Uterus (tissue), 4 donors: ENCODE results near the gene FARP2. TPM values are rescaled to one million over a fixed set of nuclear protein-coding genes. Genes with fewer than 3 reads are reported as not detected.

Source experiments
- DNase-seq, 2 donors: peaks; one replicate each; pipeline ENCODE4 v3.0.0-alpha.2; 2019 to 2020
- H3K27ac ChIP-seq, 2 donors: fragments of 200-600 bp; sonication (generic); 1 replicate in 1 of 2; 2 replicates in 1 of 2; pipeline ENCODE4 v1.5.1; 2016 to 2018
- H3K27me3 ChIP-seq, 2 donors: fragments of 200-600 bp; sonication (generic); one replicate each; pipeline ENCODE4 v1.5.1; 2018 to 2019; ENCODE audit warnings: control low read depth in 1 of 2
- H3K36me3 ChIP-seq, 2 donors: fragments of 200-600 bp; sonication (generic); one replicate each; pipeline ENCODE4 v1.5.1; 2019; ENCODE audit warnings: control low read depth in 1 of 2
- H3K4me1 ChIP-seq, 2 donors: fragments of 200-600 bp; sonication (generic); one replicate each; pipeline ENCODE4 v1.5.1; 2018 to 2019; ENCODE audit warnings: control low read depth in 1 of 2
- H3K4me3 ChIP-seq, 2 donors: fragments of 200-600 bp; sonication (generic); 1 replicate in 1 of 2; 2 replicates in 1 of 2; pipeline ENCODE4 v1.5.1; 2018 to 2019; ENCODE audit warnings: mild to moderate bottlenecking in 1 of 2
- H3K9me3 ChIP-seq, 2 donors: fragments of 200-600 bp; sonication (generic); one replicate each; pipeline ENCODE4 v1.5.1; 2019; ENCODE audit warnings: control low read depth in 1 of 2
- CTCF ChIP-seq, 4 experiments: fragments of 200-600 bp in 2 of 4; fragments of 450-650 bp in 2 of 4; sonication (generic) in 2 of 4; IDR thresholded peaks; one replicate each; pipeline ENCODE4 v1.5.1; 2016 to 2019; ENCODE audit warnings: antibody characterized with exemption in 4 of 4, mild to moderate bottlenecking in 2 of 4, moderate library complexity in 1 of 4
- POLR2A ChIP-seq, 2 donors: fragments of 450-650 bp; IDR thresholded peaks; one replicate each; pipeline ENCODE4 v1.6.1; 2016; ENCODE audit warnings: antibody characterized with exemption in 2 of 2, mild to moderate bottlenecking in 1 of 2, moderate library complexity in 1 of 2
- intact Hi-C: fragments of 100-400 bp; cut with DNase I; formaldehyde crosslinking; loops from one replicate; pipeline ENCODE4 v1.15.1; 2023; ENCODE audit warnings: low total_unique reads
- total RNA-seq, 4 donors: library from RNA; depleted of rRNA in 3 of 4; stranded (reverse); fragments of >200 nt in 3 of 4; gene quantifications; one replicate each; pipeline versions ENCODE4 v1.1.0 to v1.2.4, GENCODE V29; 2014 to 2023
- donor health status: DM: yes; HTN: yes; CAD: no.

FARP2 gene
- total RNA-seq, 4 donors from 2014 or later, result 20.0 to 92.0 (median 40.6) TPM

GRCh38 chr2:241325257-241325656, 30.8 kb upstream of the FARP2 start:
- Histone ChIP-seq H3K4me3 (no peak overlapping the region), H3K9me3 (no peaks in the 10 kb centered on the region), H3K4me1 (no peaks in the 10 kb centered on the region), H3K27ac (no peak overlapping the region), H3K27me3 (no peaks in the 10 kb centered on the region), H3K36me3 (no peaks in the 10 kb centered on the region)
- DNase-seq, result no peak
- no peak for TF ChIP-seq CTCF (IDR thresholded peaks at IDR 0.05)
- no peak for TF ChIP-seq POLR2A (IDR thresholded peaks at IDR 0.05)
- intact Hi-C loops, result no loop called here

- TF ChIP-seq CTCF (IDR thresholded peaks at IDR 0.05), result no peak
- TF ChIP-seq POLR2A (IDR thresholded peaks at IDR 0.05), result no peak
- Histone ChIP-seq H3K27me3 (no peaks in the 10 kb centered on the region), H3K9me3 (no peaks in the 10 kb centered on the region), H3K4me1 (no peaks in the 10 kb centered on the region), H3K36me3 (no peaks in the 10 kb centered on the region), H3K27ac (no peak overlapping the region), H3K4me3 (no peak overlapping the region)
- DNase-seq, result no peak
- intact Hi-C loops, result no loop called here
These were observed 26.1 kb upstream of the FARP2 start for GRCh38 chr2:241329669-241330615.

- no peaks in the 10 kb centered on the region for H3K36me3 ChIP-seq
- no peaks in the 10 kb centered on the region for H3K9me3 ChIP-seq
- H3K27ac ChIP-seq, result no peak overlapping the region
- H3K27me3 ChIP-seq, result no peaks in the 10 kb centered on the region
- DNase-seq, result no peak
- no peaks in the 10 kb centered on the region for H3K4me1 ChIP-seq
- no peak overlapping the region for H3K4me3 ChIP-seq
- TF ChIP-seq POLR2A (IDR thresholded peaks at IDR 0.05) (no peak), CTCF (IDR thresholded peaks at IDR 0.05) (no peak)
- intact Hi-C loops, result no loop called here
These were observed 25.5 kb upstream of the FARP2 start for GRCh38 chr2:241330616-241330981.

- H3K27ac ChIP-seq, result no peak overlapping the region
- H3K36me3 ChIP-seq, result no peaks in the 10 kb centered on the region
- intact Hi-C loops, result no loop called here
- no peaks in the 10 kb centered on the region for H3K9me3 ChIP-seq
- no peak for DNase-seq
- TF ChIP-seq POLR2A (IDR thresholded peaks at IDR 0.05) (no peak), CTCF (IDR thresholded peaks at IDR 0.05) (no peak)
- no peak overlapping the region for H3K4me3 ChIP-seq
- peaks cover 0 to 7% of the 10 kb centered on the region in 2 donors for H3K4me1 ChIP-seq
- no peaks in the 10 kb centered on the region for H3K27me3 ChIP-seq
These were observed 21.3 kb upstream of the FARP2 start for GRCh38 chr2:241334813-241335212.

GRCh38 chr2:241339839-241340630, 16.1 kb upstream of the FARP2 start:
- peaks cover 4 to 10% of the 10 kb centered on the region in 2 donors for H3K4me1 ChIP-seq
- H3K9me3 ChIP-seq, result no peaks in the 10 kb centered on the region
- no peak for DNase-seq
- TF ChIP-seq CTCF (IDR thresholded peaks at IDR 0.05), result no peak
- no peak for TF ChIP-seq POLR2A (IDR thresholded peaks at IDR 0.05)
- peak overlapping the region; percentile 51 to 65 for H3K27ac ChIP-seq
- no peaks in the 10 kb centered on the region for H3K27me3 ChIP-seq
- H3K36me3 ChIP-seq, result no peaks in the 10 kb centered on the region
- H3K4me3 ChIP-seq, result no peak overlapping the region
- intact Hi-C loops, result no loop called here
